GM19452 (cell line): Measurements from ENCODE around the gene SEMG2.

ENCODE experiments used
- ATAC-seq: cut with Tn5 transposase; IDR thresholded peaks from one replicate; pipeline ENCODE4 v1.9.1; 2021; ENCODE audit not compliant: unreplicated experiment

SEMG2 gene

DNA sequence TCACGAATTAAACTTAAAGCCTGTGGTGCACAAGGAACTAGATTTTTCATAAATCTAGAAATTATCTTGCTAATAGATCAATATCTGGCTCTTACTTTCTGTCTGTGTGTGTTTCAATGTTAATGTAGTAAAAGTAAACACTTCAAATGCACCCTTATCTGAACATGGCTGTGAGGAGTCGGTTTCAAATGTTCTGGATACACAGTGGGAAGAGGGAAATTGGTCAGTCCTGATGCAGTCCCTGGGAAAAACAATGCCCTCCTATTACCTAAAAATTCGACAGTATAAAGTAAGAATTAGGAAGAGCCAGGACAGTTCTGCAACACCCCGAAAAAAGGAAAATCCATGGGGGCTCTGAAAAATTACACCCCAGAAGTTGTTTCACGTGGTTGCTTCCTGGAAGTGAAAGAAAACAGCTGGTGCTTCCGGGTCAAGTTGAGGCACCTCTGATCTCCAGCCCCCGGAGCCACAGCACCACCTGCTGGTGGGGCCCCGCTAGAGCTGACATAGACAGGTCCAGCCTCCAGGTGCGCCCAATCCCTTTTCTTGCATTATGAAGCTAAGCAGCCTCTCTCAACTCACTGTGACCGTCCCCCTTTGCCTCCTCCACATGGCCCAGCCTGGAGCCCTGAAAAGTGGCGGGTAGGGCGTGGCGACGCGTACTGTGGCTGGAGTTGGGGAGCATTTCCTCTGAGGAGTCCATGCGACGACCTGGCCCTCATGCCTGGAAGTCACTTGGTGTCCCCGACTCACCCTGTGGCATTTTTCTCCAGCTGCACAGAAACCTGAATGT lies 8.3 kb downstream of the SEMG2 start:
- no peak for ATAC-seq

DNA sequence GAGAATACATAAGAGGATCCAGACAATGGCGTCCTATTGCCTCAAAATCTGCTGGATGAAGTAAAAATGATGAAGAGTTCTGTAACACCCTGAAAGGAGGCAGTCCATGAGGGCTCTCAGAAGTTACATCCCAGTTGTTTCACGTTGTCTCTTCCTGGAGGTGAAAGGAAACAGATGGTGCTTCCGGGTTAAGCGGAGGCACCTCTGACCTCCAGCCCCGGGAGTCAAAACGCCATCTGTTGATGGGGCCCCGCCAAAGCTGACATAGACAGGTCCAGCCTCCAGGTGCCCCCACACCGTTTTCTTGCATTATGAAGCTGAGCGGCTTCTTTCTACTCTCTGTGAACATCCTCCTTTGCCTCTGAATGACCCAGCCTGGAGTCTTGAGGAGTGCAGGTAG lies 9.5 kb downstream of the SEMG2 start:
- ATAC-seq: no peak

DNA sequence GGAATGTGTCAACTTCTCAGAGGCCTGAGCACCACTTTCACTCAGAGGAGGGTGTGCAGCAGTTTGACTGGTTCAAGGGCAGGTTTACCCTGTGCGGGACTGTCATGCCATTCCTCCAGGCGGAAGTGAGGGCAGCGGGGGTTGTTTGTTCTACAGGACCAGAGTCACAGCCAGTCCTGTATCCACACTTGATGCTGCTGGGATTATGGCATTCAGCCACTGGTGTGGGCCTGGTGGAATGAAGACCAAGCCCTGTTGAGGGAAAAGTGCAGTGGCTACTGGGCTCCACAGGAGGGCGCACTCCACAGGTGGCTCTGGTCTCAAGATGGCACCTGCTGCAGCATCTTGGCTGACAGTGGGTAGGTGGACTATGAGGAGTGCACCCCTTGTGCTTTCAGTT lies 14.8 kb downstream of the SEMG2 start:
- ATAC-seq: no peak

DNA sequence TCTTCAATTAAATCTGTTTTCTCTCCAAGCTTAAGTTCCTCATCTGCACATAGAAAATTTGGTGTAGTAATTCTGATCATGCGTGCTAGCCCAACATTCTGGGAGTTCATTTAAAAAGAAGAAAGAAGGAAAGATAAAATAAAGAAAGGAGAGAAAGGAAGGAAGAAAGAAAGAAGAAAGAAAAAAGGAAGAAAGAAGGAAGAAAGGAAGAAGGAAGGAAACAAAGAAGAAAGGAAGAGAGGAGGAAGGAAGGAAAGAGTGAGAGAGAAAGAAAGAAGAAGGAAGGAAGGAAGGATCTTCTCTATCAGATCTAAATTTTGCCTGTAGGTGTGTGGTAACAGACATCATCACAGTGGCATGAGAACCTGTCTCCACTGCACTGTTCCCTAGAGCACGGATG lies 17.0 kb downstream of the SEMG2 start:
- ATAC-seq: no peak

DNA sequence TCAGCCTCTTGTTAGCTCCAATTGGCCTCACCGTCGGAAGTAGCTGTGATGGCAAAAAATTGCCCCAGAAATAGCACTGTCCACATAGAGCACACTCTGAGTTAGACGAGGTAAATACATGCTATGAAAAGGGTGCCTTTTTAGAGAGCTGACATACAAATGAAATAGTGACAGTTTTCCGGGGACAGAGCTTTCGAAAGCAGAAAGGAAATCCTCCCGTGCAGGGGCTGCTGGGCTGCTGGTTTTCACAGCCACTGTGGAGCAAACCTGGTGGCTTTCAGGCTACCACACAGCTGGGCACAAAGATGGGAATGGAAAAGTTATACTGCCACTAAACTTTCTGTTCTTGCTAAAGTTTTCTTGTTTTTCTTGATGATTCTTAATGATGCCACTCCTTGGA lies 24.9 kb downstream of the SEMG2 start:
- ATAC-seq: no peak

DNA sequence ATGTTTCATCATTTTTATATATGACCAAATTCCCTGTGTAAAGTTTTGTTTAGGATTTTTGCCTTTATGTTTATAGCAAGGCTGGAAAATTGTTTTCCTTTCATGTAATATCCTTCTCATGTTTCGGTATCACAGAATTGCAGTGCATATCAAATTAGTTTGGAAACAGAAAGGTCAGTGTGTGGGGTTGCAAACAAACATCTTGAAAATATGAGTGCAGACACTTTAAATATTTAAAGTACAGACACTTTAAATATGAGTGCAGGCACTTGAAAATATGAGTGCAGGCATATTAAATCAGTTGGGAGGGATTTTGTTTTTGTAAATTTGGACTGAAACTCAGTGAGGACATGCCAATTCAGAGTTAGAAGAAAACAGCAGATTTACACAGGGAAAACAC lies 26.7 kb downstream of the SEMG2 start:
- no peak for ATAC-seq

DNA sequence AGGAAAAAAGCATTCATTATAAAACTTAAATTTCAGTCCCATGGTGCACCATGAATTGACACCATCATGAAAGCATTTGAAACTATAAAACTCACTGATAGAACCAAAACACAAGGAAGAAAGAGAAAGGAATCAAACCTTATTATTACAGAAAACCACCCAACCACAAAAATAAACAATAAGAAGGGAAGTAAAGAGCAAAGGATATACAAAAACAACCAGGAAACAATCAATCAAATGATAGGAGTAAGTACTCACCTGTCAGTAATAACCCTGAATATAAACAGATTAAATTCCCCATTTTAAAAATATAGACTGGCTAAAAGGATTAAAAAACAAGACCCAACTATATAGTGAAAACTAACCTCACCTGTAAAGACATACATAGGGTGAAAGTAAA lies 27.4 kb downstream of the SEMG2 start:
- ATAC-seq: no peak

DNA sequence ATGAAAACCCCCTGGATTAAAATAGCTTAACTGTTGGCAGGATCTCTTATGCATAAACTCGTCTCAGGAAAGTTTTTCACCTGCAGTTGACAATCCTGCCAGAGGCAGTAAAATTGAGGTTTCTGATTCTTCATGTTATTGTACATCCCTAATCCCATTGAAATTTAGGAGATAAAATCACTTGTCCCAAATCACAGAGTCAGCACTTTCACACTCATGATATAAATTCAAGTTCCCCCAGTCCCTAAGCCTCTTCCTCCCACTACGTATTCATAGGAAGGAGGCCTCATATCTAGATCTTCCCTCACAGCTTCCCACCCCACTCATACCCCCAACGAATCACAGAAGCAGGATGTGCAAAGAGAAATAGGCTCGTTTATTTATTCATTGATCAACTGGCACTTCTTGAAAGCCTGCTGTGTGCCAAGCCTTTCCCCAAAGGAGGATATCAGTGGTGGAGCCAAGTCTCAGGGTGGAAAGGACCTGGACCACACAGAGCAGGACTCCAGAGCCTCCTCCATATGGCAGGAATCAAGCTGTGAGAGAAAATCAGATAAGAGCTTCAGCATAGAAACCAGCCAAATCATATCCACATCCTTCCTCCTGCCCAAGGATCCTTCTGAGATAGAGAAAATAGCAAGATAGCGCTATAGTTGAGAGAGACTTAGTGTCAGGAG lies 30.8 kb downstream of the SEMG2 start:
- ATAC-seq: no peak

DNA sequence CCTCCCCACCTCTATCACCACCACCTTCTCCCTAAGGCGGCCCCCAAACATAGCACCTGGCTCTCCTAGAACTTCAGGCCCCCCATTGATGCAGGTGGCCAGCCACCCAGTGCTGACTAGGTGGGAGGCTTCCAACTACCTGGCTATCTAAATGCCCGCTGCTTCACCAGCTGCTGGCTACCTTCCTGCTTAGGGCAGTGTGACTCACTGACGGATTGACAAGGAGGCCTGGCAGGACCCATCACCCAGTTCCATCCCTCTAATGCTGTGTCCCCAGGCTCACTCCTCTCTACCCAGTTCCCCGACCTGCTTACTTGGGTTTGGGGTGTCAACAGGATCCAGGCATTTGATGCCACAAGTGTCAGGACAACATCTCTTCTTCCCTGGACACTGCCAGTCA lies 32.1 kb downstream of the SEMG2 start:
- ATAC-seq: no peak

DNA sequence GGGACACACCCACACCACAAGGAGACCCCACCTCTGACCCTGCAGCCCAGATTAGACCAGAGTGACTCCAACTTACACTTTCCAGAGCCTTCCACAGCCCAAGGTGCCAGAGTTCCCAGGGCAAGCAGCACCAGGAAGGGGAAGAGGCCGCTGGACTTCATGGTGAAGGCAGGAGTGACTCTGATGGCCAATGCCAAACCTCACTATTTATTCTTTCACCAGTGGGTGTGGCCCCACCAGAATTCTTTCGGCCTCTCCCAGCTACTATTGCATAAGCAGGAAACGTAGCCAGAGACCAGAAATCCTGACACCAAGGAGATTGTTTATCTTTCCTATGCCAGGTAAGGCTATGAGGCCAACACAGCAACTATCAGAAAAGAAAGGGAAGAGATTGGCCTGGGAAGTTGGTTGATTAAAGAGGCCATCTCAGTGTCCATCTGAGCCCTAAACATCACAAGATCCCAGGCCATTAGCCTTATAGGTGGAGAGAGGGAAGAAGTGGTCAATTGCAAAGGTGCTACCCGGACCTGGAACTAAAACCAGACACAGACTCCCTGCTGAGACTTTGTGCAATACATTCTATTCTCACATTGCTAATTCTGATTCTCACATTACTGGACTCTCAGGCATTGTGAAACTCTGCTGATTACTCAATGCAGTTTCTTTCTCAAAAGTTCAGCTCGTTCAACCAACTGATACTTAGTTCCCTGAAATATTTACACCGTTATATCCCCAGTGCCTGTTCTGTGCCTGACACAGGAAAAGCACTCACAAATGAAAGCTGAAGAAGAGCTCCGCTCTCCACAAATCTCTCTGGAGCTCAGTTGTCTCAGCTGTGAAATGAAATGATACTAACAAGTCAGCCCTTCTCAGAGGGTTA lies 33.5 kb downstream of the SEMG2 start, which contains the start of gene SLPI:
SLPI (minus strand) TSS at position 182 of the 880 bp plus-strand sequence; CDS start at position 161, 21 bp downstream.
- ATAC-seq: no peak

DNA sequence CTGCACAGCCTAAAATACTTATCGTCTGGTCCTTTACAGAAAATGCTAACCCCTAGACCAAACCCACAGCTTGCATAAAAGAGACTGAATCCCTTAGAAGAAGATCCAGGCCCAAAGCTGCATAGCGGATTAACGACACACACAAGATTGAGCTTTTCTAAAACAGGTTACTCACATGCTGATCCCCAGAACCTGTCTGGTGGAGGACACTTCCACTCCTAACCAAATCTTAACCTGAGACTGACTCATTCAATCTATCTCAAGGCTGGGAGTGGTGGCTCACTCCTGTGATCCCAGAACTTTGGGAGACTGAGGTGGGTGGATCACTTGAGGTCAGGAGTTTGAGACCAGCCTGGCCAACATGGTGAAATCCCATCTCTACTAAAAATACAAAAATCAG lies 36.0 kb downstream of the SEMG2 start:
- no peak for ATAC-seq

DNA sequence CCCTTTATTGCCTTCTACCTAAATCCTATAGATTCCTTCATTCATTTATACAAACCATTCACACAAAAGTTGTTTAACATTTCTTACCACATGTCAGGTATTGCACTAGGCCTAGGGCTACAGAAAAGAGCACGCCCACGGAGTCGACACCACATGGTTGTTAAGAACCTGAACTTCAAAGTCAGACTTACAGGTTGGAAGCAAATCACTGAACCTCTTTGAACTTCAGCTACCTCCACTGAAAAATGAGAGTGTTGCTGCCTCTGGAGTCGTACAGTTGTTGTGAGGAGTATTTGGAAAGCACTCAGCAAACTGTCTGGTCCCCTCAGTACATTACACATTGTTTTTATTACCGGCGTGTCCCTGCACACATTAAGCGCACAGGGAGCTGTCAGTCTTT lies 36.5 kb downstream of the SEMG2 start:
- ATAC-seq: no peak

DNA sequence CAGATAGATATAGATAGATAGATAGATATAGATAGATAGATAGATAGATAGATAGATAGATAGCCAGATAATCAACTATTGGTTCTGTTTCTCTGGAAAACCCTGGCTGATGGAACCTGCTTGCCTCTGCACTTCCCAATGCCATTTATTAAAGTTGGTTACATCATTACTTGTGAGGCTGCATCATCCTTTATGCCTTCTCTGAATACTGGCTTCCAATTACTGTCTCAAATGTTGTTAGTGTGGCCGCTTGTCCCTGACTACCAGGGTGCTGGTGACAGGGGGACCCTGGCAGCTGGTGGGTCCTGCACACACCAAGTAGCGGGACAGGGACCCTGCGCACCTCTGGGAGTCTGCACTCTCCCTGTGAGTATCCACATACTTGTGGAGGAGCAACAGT lies 37.1 kb downstream of the SEMG2 start:
- no peak for ATAC-seq

DNA sequence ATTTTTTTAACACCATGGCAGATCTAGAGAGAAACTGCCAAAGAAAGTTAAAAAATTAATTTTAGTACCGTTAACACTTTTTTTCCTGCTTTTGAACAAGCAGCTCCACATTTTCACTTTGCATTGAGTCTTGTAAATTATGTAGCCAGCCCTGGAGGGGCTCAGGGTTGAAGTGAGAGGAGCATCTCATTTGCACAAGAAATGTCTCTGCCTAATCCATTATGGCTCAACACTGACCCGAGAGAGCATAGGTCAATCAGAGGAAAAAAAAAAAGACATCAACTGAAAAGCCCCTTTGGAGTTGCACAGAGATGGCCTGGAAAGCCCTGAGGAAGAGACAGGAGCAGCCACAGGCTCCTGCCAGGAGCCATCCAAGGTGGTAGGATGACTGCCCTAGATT lies 37.5 kb downstream of the SEMG2 start:
- ATAC-seq: no peak

DNA sequence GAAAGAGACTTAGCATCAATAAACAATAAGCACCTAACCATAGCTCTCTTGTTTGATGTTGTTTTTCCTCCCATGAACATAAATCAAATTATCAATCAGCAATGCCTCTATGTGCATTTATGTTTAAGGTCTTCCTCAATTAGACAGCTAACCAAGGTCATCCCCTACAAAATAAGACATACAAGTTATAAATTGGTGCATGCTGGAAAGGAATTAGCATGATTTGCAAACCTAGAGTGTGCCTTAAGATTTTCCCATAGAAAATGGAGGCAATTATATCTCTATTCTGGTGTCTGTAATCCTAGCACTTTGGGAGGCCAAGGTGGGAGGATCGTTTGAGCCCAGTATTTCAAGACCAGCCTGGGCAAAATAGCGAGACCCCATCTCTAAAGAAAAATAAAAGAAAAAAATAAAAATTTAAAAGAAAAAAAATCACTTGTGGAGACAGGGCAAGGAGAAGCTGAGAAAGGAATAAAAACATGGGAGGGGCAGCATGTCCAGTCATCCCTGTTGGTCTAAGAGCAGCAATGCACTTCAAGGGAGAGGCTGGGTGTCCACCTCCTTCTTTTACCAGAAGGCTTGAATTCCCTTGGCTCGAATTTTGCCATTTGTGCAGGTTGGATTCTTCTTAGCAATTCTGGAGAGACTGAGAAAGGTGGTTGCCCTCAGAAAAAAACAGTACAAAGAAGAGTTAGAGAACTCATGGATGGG lies 42.5 kb downstream of the SEMG2 start:
- ATAC-seq: no peak

DNA sequence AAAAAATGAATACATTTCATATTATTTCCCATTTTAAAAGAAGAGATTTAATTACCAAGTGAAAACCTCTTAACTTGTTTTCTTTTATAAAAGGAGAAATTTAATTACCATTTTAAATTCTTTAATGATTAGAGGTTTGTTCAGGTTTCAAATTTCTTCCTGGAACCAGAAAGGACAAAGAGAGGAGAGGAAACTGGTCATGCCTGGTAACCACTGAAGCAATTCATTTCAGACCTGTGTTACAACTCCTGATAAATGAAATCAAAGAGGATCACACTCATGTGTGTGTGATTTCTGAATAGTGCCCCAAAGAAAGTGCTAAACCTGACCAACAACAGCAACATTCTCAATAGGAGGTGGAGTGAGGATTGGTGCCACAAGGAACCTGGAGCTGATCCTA lies 45.8 kb downstream of the SEMG2 start:
- ATAC-seq: no peak

DNA sequence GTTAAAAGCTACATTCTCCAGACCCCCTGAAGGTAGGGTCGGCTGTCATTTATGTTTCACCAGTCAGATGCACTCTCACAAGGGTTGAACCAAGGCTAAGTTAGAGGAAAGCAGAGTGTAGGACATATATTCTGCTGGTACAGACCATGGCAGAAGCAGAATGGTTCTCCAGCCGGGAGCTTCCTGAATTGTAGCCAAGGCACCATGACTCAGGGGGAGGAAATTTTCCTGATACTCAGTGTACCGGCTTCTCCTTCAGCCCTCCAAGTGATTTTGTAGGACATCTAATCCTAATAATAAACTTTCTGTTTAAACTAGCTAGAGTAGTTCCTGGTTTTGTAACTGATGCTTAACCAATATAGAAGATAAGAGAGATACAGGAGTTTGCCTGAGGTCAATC lies 47.4 kb downstream of the SEMG2 start:
- no peak for ATAC-seq

DNA sequence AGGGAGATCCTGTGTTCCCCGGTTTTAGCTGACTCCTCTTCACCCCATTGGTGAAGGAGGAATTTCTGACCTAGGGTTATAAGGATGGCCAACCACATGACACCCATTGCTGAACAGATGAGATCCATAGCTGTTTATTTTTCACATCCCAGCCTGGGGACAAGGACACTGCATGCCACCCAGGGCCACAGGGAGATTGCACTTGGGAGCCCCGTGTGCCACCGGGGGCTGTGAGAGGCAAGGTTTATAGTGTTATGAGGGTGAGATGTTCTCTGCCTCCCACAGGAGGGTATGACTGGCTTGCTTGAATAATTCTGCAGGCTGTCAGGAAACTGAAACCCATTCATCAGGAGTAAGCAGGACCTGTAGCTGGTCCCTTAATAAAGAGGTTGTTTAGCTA lies 47.9 kb downstream of the SEMG2 start:
- ATAC-seq: no peak

DNA sequence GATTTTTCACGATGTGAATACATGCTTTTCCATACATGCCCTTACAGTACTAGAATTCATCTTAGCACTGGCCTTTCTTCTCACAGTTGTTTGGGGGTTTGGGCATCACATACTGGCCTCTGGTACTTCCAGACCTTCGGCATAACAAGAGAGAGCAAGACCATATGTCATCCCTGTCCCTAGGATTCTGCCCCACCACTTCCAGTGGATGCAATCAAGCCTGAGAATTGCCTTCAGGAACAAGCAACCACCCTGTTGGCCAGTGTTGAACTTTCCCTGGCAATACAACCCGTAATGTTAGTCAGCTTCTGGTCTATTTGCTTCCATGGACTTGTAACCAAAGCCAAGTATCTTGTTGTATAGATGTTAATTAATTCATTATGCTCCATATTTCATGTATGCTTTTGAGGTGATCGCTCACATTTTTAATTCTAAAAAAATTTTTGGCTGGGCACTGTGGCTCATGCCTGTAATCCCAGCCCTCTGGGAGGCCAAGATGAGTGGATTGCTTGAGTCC lies 48.6 kb downstream of the SEMG2 start:
- no peak for ATAC-seq
